Measurements from ENCODE around the gene MPND. TPM values are rescaled to one million over a fixed set of nuclear protein-coding genes. Genes with fewer than 3 reads are reported as not detected.

MPND gene
- total and polyA plus RNA-seq, 2 of the 13 experiments (the other 11 are each of a cell fraction or from before 2014, with no cell fraction given): 10.8 to 15.8 TPM

- TF ChIP-seq NFAT5 (CRISPR knock-in tag; IDR thresholded peaks at IDR 0.05) (no peak), MXD1 (CRISPR knock-in tag; IDR thresholded peaks at IDR 0.05) (peak; percentile 99), BCL6 (CRISPR knock-in tag; IDR thresholded peaks at IDR 0.05) (peak; percentile 72), FOXK2 (IDR thresholded peaks at IDR 0.05) (no peak), PCBP1 (IDR thresholded peaks at IDR 0.05; ENCODE audit: borderline replicate concordance, low read depth, low read length) (no peak), MIER2 (CRISPR knock-in tag; IDR thresholded peaks at IDR 0.05) (no peak), ZNF251 (CRISPR knock-in tag; IDR thresholded peaks at IDR 0.05) (no peak), MEIS2 (CRISPR knock-in tag; IDR thresholded peaks at IDR 0.05) (peak; percentile 24; the same call in 1 of the 2 replicates), REXO4 (CRISPR knock-in tag; IDR thresholded peaks at IDR 0.05; ENCODE audit: borderline replicate concordance) (no peak), KAT2B (IDR thresholded peaks at IDR 0.05; ENCODE audit: borderline replicate concordance, low read depth, low read length) (no peak), IKZF4 (CRISPR knock-in tag; IDR thresholded peaks at IDR 0.05; ENCODE audit: borderline replicate concordance, low read depth, not compliant biosample characterization) (peak; percentile 59)
- TF ChIP-seq, protein P1, sequence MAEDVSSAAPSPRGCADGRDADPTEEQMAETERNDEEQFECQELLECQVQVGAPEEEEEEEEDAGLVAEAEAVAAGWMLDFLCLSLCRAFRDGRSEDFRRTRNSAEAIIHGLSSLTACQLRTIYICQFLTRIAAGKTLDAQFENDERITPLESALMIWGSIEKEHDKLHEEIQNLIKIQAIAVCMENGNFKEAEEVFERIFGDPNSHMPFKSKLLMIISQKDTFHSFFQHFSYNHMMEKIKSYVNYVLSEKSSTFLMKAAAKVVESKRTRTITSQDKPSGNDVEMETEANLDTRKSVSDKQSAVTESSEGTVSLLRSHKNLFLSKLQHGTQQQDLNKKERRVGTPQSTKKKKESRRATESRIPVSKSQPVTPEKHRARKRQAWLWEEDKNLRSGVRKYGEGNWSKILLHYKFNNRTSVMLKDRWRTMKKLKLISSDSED (CRISPR knock-in tag; IDR thresholded peaks at IDR 0.05): no peak
- TF ChIP-seq, protein P2, sequence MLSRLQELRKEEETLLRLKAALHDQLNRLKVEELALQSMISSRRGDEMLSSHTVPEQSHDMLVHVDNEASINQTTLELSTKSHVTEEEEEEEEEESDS (CRISPR knock-in tag; IDR thresholded peaks at IDR 0.05; ENCODE audit: borderline replicate concordance): no peak; the same call in 1 of the 2 replicates
- TF ChIP-seq, protein P3, sequence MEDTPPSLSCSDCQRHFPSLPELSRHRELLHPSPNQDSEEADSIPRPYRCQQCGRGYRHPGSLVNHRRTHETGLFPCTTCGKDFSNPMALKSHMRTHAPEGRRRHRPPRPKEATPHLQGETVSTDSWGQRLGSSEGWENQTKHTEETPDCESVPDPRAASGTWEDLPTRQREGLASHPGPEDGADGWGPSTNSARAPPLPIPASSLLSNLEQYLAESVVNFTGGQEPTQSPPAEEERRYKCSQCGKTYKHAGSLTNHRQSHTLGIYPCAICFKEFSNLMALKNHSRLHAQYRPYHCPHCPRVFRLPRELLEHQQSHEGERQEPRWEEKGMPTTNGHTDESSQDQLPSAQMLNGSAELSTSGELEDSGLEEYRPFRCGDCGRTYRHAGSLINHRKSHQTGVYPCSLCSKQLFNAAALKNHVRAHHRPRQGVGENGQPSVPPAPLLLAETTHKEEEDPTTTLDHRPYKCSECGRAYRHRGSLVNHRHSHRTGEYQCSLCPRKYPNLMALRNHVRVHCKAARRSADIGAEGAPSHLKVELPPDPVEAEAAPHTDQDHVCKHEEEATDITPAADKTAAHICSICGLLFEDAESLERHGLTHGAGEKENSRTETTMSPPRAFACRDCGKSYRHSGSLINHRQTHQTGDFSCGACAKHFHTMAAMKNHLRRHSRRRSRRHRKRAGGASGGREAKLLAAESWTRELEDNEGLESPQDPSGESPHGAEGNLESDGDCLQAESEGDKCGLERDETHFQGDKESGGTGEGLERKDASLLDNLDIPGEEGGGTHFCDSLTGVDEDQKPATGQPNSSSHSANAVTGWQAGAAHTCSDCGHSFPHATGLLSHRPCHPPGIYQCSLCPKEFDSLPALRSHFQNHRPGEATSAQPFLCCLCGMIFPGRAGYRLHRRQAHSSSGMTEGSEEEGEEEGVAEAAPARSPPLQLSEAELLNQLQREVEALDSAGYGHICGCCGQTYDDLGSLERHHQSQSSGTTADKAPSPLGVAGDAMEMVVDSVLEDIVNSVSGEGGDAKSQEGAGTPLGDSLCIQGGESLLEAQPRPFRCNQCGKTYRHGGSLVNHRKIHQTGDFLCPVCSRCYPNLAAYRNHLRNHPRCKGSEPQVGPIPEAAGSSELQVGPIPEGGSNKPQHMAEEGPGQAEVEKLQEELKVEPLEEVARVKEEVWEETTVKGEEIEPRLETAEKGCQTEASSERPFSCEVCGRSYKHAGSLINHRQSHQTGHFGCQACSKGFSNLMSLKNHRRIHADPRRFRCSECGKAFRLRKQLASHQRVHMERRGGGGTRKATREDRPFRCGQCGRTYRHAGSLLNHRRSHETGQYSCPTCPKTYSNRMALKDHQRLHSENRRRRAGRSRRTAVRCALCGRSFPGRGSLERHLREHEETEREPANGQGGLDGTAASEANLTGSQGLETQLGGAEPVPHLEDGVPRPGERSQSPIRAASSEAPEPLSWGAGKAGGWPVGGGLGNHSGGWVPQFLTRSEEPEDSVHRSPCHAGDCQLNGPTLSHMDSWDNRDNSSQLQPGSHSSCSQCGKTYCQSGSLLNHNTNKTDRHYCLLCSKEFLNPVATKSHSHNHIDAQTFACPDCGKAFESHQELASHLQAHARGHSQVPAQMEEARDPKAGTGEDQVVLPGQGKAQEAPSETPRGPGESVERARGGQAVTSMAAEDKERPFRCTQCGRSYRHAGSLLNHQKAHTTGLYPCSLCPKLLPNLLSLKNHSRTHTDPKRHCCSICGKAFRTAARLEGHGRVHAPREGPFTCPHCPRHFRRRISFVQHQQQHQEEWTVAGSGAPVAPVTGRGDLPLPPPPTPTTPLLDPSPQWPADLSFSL (CRISPR knock-in tag; IDR thresholded peaks at IDR 0.05): no peak
Measured at GRCh38 chr19:4374498-4375163, 31.3 kb downstream of the MPND start (continued).

All from HepG2 (cell line).